Colonic mucosa (tissue), 4 donors: ENCODE data around the gene SMTN. TPM values are rescaled to one million over a fixed set of nuclear protein-coding genes. Genes with fewer than 3 reads are reported as not detected.

Experiments
- DNase-seq: peaks from one replicate; pipeline ENCODE4 v3.0.0-alpha.2; 2020
- H3K27ac ChIP-seq: fragments of 200-600 bp; one replicate; pipeline ENCODE4 v1.8.0; 2021
- H3K27me3 ChIP-seq: fragments of 200-600 bp; one replicate; pipeline ENCODE4 v1.8.0; 2021
- H3K36me3 ChIP-seq: fragments of 200-600 bp; one replicate; pipeline ENCODE4 v1.8.0; 2021
- H3K4me1 ChIP-seq: fragments of 200-600 bp; one replicate; pipeline ENCODE4 v1.8.0; 2021; ENCODE audit warnings: mild to moderate bottlenecking
- H3K4me3 ChIP-seq: fragments of 200-600 bp; one replicate; pipeline ENCODE4 v1.8.0; 2021
- H3K9ac ChIP-seq, 2 donors: one replicate each; pipeline ENCODE4 v1.7.0; 2013; ENCODE audit warnings: control low read depth in 2 of 2, low read depth in 2 of 2, low read length in 2 of 2
- H3K9me3 ChIP-seq: fragments of 200-600 bp; one replicate; pipeline ENCODE4 v1.8.0; 2021
- CTCF ChIP-seq: fragments of 200-600 bp; IDR thresholded peaks from one replicate; pipeline ENCODE4 v1.8.0; 2022; ENCODE audit warnings: antibody characterized with exemption, mild to moderate bottlenecking
- intact Hi-C: fragments of 100-400 bp; cut with DNase I; formaldehyde crosslinking; loops from one replicate; pipeline ENCODE4 v1.14.1; 2022
- total RNA-seq, 2 donors: library from RNA; stranded (reverse); fragmentation: NEBNext Ultra II Directional in 1 of 2; extraction: Animal tissue kit (Norgen Biotek cat#: 25700) in 1 of 2; gene quantifications; one replicate each; pipeline ENCODE4 v1.2.1, GENCODE V29; 2021
- donor health status: healthy.
- donor health status: DM: no; HTN: no; CAD: no.
- donor health status: DM: no; HTN: no; CAD: no.

Gene SMTN
- total RNA-seq, 2 donors from 2014 or later, result 152 to 159 TPM

- no peaks in the 10 kb centered on the region for H3K36me3 ChIP-seq
- no peak overlapping the region for H3K4me3 ChIP-seq
- DNase-seq, result no peak
- H3K9ac ChIP-seq, result no peak overlapping the region
- intact Hi-C loops, result no loop called here
- H3K27ac ChIP-seq, result no peak overlapping the region
- H3K4me1 ChIP-seq, result no peaks in the 10 kb centered on the region
- TF ChIP-seq CTCF, result no peak
- H3K27me3 ChIP-seq, result no peaks in the 10 kb centered on the region
- no peaks in the 10 kb centered on the region for H3K9me3 ChIP-seq
Measured at GRCh38 chr22:31139066-31139465, 57.9 kb downstream of the SMTN start.

GRCh38 chr22:31139866-31140716 lies 59.0 kb downstream of the SMTN start, which contains the start of gene PLA2G3:
Gene PLA2G3 (minus strand): TSS chr22:31140508. CDS start chr22:31140354, 154 bp downstream.
- H3K4me3 ChIP-seq, result no peak within 1 kb of the TSS
- H3K4me1 ChIP-seq, result no peaks in the 10 kb centered on the region
- H3K9ac ChIP-seq, result no peak within 1 kb of the TSS
- DNase-seq, result peak; percentile 48
- no peaks in the 10 kb centered on the region for H3K36me3 ChIP-seq
- no peak for TF ChIP-seq CTCF
- no peaks in the 10 kb centered on the region for H3K9me3 ChIP-seq
- intact Hi-C loops, result no loop called here
- H3K27ac ChIP-seq, result no peak within 1 kb of the TSS
- H3K27me3 ChIP-seq, result no peaks in the 10 kb centered on the region

GRCh38 chr22:31140746-31141145 lies 59.6 kb downstream of the SMTN start:
- no peaks in the 10 kb centered on the region for H3K27me3 ChIP-seq
- no peak overlapping the region for H3K9ac ChIP-seq
- H3K27ac ChIP-seq, result no peak overlapping the region
- H3K4me1 ChIP-seq, result no peaks in the 10 kb centered on the region
- H3K36me3 ChIP-seq, result no peaks in the 10 kb centered on the region
- H3K9me3 ChIP-seq, result no peaks in the 10 kb centered on the region
- intact Hi-C loops, result no loop called here
- no peak overlapping the region for H3K4me3 ChIP-seq
- TF ChIP-seq CTCF, result no peak
- no peak for DNase-seq

- intact Hi-C loops, result no loop called here
- H3K9ac ChIP-seq, result no peak overlapping the region
- no peaks in the 10 kb centered on the region for H3K9me3 ChIP-seq
- H3K36me3 ChIP-seq, result no peaks in the 10 kb centered on the region
- H3K4me1 ChIP-seq, result no peaks in the 10 kb centered on the region
- TF ChIP-seq CTCF, result no peak
- no peak overlapping the region for H3K27ac ChIP-seq
- no peak for DNase-seq
- no peaks in the 10 kb centered on the region for H3K27me3 ChIP-seq
- no peak overlapping the region for H3K4me3 ChIP-seq
Measured at GRCh38 chr22:31141551-31141950, 60.4 kb downstream of the SMTN start.

- DNase-seq, result no peak
- H3K36me3 ChIP-seq, result no peaks in the 10 kb centered on the region
- no peak overlapping the region for H3K27ac ChIP-seq
- TF ChIP-seq CTCF, result no peak
- no peaks in the 10 kb centered on the region for H3K9me3 ChIP-seq
- H3K9ac ChIP-seq, result no peak overlapping the region
- no peaks in the 10 kb centered on the region for H3K4me1 ChIP-seq
- no peak overlapping the region for H3K4me3 ChIP-seq
- H3K27me3 ChIP-seq, result no peaks in the 10 kb centered on the region
- intact Hi-C loops, result no loop called here
Measured at GRCh38 chr22:31142285-31142684, 61.2 kb downstream of the SMTN start.
